Glutamatergic neuron (in vitro differentiated cells): ENCODE data around the gene OSBPL9. TPM values are rescaled to one million over a fixed set of nuclear protein-coding genes. Genes with fewer than 3 reads are reported as not detected.

ENCODE experiments used
- DNase-seq: peaks from one replicate; pipeline ENCODE4 v3.0.0; 2022
- H3K27ac Mint-ChIP-seq: one replicate; pipeline ENCODE4 v1.8.0; 2020; ENCODE audit warnings: mild to moderate bottlenecking, mixed read lengths, inconsistent platforms; ENCODE audit not compliant: unreplicated experiment
- H3K27me3 Mint-ChIP-seq: one replicate; pipeline ENCODE4 v1.8.0; 2020; ENCODE audit warnings: mild to moderate bottlenecking, moderate library complexity, mixed read lengths, inconsistent platforms; ENCODE audit not compliant: unreplicated experiment
- H3K36me3 Mint-ChIP-seq: one replicate; pipeline ENCODE4 v1.8.0; 2020; ENCODE audit warnings: mild to moderate bottlenecking, mixed read lengths, inconsistent platforms; ENCODE audit not compliant: unreplicated experiment
- H3K4me1 Mint-ChIP-seq: one replicate; pipeline ENCODE4 v1.8.0; 2020; ENCODE audit warnings: mild to moderate bottlenecking, low read depth, mixed read lengths, inconsistent platforms; ENCODE audit not compliant: unreplicated experiment
- H3K4me3 Mint-ChIP-seq: one replicate; pipeline ENCODE4 v1.8.0; 2020; ENCODE audit warnings: mild to moderate bottlenecking, mixed read lengths, inconsistent platforms; ENCODE audit not compliant: unreplicated experiment
- H3K9me3 Mint-ChIP-seq: one replicate; pipeline ENCODE4 v1.8.0; 2020; ENCODE audit warnings: mild to moderate bottlenecking, moderate library complexity, mixed read lengths, inconsistent platforms; ENCODE audit not compliant: unreplicated experiment
- CTCF ChIP-seq: fragments of 200-600 bp; sonication (generic); IDR thresholded peaks from one replicate; pipeline ENCODE4 v1.5.0; 2021; ENCODE audit not compliant: partially characterized antibody, unreplicated experiment
- total RNA-seq: library from RNA; stranded (reverse); fragmentation: NEBNext Ultra II Directional; extraction: Animal tissue kit (Norgen Biotek cat#: 25700); gene quantifications from one replicate; pipeline ENCODE4 v1.2.1, GENCODE V29; 2021; ENCODE audit not compliant: unreplicated experiment

Gene OSBPL9
- total RNA-seq, 1 donor from 2014 or later, result 84.6 TPM

GRCh38 chr1:51622455-51622913 lies 5.6 kb downstream of the OSBPL9 start:
- H3K27me3 Mint-ChIP-seq, result peaks cover 4% of the 10 kb centered on the region
- no peak overlapping the region for H3K4me3 Mint-ChIP-seq
- no peaks in the 10 kb centered on the region for H3K36me3 Mint-ChIP-seq
- H3K27ac Mint-ChIP-seq, result no peak overlapping the region
- TF ChIP-seq CTCF, result no peak
- H3K4me1 Mint-ChIP-seq, result peaks cover 4% of the 10 kb centered on the region
- no peak for DNase-seq
- H3K9me3 Mint-ChIP-seq, result peaks cover 2% of the 10 kb centered on the region

- no peak for DNase-seq
- no peak for TF ChIP-seq CTCF
- Mint-ChIP-seq H3K4me1 (peaks cover 4% of the 10 kb centered on the region), H3K36me3 (no peaks in the 10 kb centered on the region), H3K4me3 (no peak overlapping the region), H3K9me3 (peaks cover 2% of the 10 kb centered on the region), H3K27me3 (no peaks in the 10 kb centered on the region), H3K27ac (no peak overlapping the region)
Observed at GRCh38 chr1:51623025-51623424, 6.1 kb downstream of the OSBPL9 start.

- TF ChIP-seq CTCF, result no peak
- Mint-ChIP-seq H3K4me3 (no peak overlapping the region), H3K4me1 (peaks cover 2% of the 10 kb centered on the region), H3K36me3 (no peaks in the 10 kb centered on the region), H3K27ac (no peak overlapping the region), H3K27me3 (no peaks in the 10 kb centered on the region), H3K9me3 (no peaks in the 10 kb centered on the region)
- DNase-seq, result no peak
Observed at GRCh38 chr1:51623450-51623849, 6.6 kb downstream of the OSBPL9 start.

GRCh38 chr1:51624855-51625254 lies 8.0 kb downstream of the OSBPL9 start:
- no peak for DNase-seq
- TF ChIP-seq CTCF, result no peak
- H3K27ac Mint-ChIP-seq, result no peak overlapping the region
- no peaks in the 10 kb centered on the region for H3K36me3 Mint-ChIP-seq
- no peaks in the 10 kb centered on the region for H3K4me1 Mint-ChIP-seq
- no peaks in the 10 kb centered on the region for H3K27me3 Mint-ChIP-seq
- H3K9me3 Mint-ChIP-seq, result no peaks in the 10 kb centered on the region
- no peak overlapping the region for H3K4me3 Mint-ChIP-seq

GRCh38 chr1:51627672-51628071 lies 10.8 kb downstream of the OSBPL9 start:
- DNase-seq, result no peak
- H3K4me3 Mint-ChIP-seq, result no peak overlapping the region
- H3K27ac Mint-ChIP-seq, result no peak overlapping the region
- H3K27me3 Mint-ChIP-seq, result peaks cover 4% of the 10 kb centered on the region
- H3K9me3 Mint-ChIP-seq, result no peaks in the 10 kb centered on the region
- no peaks in the 10 kb centered on the region for H3K4me1 Mint-ChIP-seq
- no peaks in the 10 kb centered on the region for H3K36me3 Mint-ChIP-seq
- TF ChIP-seq CTCF, result no peak
